HG02798 (cell line): Measurements from ENCODE around the gene PCSK6.
"Not testable (repeated sequence)": the region's sequence is repeated elsewhere in the genome, so short reads cannot be mapped to it uniquely, and the experiment has no call there.

ENCODE experiments used
- ATAC-seq: cut with Tn5 transposase; IDR thresholded peaks from one replicate; pipeline ENCODE4 v1.9.1; 2021; ENCODE audit warnings: mild to moderate bottlenecking; ENCODE audit not compliant: unreplicated experiment, poor library complexity

PCSK6 gene

GRCh38 chr15:101437618-101438481 is 51.7 kb downstream of the PCSK6 start:
- ATAC-seq: no peak

GRCh38 chr15:101437209-101437608 is 52.3 kb downstream of the PCSK6 start:
- no peak for ATAC-seq

DNA sequence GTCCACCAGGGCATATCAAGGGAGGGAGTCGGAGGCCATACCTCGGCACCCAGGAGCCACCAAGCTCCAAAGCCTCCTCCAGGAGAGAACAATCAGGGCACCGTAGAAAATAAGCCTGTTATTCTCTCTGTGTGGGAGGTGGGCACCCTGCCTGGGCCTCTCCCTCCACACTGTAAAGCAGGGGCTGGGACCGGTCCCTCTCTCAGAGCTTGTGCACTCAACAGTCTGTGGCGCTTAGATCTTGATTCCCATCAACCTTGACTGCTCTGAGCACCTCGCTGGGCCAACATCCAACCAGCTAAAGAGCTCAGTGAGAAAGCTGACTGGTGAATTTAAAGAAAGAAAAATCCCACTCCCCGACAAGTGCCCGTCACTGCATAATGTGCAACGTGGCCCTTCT is 53.0 kb downstream of the PCSK6 start:
- no peak for ATAC-seq

DNA sequence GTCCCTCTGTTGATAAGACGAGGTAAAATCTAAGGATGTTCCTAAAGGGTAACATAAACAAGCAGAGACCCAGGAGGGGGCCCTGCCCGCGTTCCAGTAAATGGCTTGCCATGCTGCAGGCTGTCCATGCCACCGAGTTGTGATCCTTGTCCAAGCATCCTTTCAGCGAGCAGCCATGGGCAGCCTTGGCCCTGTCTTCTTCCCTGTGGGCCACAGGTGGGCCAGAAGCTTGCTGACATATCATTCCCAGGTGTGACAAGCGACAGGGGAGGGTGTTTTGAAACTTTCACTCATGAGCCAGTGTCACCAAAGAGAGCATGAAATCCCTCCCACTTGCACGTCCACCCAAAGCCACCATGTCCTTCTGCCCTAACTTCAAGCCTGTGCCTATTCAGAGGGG is 53.7 kb downstream of the PCSK6 start:
- no peak for ATAC-seq

DNA sequence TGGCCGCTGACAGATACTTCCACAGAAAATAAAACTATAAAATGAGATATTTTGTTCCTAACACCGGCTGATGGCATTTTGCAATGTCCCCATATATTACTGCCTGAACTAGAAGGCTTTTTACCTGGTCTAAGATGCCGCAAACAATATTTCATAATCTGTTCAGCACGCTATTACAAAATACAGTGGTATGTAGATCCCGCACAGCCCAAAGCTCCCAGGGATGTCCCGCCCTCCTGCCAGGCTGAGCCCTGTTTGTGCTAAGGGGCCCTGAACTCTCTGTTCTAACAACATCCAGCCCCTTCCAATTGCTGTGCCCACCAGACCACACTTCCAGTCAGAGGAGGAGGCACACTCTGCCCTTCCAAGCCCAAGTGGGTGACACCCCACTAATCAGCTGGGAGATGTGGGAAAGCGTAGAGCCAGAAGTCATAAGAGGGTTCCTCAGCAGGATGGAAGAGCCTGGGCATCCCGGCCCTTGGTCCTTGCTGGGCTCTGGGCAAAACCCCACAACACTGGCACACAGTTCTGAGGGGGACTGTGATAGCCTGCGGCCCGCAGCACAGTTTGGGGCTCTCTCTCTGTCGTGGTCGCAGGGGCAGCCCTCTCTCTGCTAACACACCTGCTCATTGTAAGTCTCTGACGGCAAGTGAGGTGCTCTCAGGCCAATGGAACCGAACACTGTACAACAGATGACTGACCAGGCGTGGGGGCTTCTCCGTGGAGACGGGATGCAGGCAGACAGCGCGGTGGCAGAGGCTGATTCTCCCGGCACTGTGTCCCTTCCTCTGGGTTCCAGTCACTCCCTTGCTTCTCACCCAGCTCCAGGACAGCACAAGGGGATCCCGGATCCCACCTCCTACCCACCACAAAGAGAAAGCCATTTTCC is 55.2 kb downstream of the PCSK6 start:
- ATAC-seq: no peak

- no peak for ATAC-seq
Measured at GRCh38 chr15:101433396-101433795, 56.1 kb downstream of the PCSK6 start.

DNA sequence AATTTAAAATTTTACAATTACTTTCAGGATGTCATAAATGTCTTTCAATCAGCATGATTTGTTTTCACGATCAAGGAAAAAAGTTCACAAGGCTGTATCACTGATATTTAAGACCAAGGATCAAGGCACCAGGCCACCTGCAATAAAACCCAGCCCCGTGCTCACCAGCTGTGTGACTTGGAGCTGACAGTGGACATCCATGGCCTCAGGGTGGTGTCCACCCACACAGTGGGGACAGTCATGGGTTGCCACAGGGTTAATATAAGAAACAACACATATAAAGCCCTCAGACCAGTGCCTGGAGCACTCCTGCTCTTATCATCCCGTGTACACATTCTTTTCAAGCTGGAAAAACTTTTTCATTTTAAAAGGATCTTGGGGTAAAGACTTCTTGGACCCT is 56.5 kb downstream of the PCSK6 start:
- ATAC-seq: no peak

- no peak for ATAC-seq
Measured at GRCh38 chr15:101431748-101432147, 57.8 kb downstream of the PCSK6 start.

GRCh38 chr15:101431301-101431700 is 58.2 kb downstream of the PCSK6 start:
- ATAC-seq: no peak

DNA sequence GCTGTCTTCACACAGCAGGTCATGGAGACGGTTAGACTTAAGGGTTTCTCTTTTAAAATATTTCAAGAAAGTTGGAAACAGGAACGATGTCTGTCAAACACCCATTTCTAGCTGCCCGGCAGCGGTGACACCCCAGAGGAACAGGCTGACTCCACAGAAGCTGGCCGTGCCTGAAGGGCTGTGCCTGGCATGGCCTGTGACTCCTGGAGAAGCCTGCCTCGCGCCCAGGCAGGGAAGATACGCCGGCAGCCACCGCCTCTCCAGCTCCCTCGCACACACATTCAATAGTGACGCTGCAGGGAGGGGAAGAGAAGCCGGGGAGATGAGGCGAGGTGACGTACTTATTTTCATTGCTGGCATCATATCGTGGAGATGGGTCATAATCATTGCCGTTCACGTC is 59.9 kb downstream of the PCSK6 start:
- ATAC-seq: no peak

- no peak for ATAC-seq
Measured at GRCh38 chr15:101429191-101429590, 60.3 kb downstream of the PCSK6 start.

DNA sequence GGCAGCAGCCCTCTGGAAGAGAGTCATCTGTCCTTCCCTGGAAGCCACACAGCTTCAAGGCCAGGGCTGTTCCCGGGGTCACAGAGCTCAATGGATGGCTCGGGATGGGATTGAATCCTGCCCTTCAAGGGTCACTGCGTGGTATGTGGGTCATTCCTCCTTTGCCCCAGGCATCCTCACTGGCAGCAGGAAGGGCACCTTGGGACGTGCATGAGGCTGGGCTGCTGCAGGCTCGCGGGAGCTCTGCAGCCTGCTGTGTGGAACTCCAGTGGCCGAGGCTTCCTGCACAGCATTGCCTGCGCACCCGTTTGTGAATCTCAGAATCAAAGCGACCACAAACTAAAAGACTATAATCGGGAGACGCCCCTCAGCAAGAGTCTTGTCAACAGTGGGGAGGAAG is 60.7 kb downstream of the PCSK6 start:
- no peak for ATAC-seq

DNA sequence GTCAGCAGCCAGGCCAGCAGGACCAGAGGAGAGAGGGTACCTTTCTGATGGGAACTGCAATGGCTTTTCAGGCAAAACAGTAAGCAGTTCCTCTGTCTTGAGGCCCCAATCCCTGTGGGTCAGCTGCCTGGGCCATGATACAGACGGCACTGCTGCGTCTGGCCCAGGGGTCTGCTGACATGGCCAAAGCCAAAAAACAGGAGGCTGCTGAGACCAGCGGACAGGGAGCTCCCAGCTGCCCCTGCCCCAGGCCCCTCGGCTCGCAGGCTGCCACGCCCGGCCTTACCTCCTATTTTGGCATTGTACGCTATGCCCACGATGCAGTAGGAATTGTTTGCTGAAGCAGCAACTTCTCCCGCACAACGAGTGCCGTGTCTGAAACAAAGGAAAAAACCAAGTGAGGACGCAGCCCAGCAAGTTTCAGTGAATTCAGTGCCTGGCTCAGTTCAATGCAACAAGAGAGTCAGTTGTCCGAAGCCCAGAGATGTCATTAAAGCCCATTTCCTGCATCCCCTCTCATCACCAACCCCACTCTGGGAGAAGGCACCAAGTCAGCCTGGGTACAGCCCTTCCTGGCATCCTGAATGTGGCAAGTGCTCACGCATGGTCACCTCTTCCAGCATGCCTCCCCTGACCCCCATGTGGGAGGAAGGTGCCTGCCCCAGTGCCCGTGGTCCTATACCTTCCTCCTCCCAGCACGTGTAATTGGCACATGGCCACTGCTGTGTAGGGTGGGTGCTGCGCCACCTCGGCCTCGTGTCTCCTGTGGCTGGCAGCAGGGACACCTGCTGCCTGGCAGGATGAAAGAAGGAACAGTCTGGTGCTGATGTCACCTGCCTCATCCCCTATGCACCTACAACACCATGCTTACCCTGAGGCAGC is 61.7 kb downstream of the PCSK6 start:
- ATAC-seq: no peak

DNA sequence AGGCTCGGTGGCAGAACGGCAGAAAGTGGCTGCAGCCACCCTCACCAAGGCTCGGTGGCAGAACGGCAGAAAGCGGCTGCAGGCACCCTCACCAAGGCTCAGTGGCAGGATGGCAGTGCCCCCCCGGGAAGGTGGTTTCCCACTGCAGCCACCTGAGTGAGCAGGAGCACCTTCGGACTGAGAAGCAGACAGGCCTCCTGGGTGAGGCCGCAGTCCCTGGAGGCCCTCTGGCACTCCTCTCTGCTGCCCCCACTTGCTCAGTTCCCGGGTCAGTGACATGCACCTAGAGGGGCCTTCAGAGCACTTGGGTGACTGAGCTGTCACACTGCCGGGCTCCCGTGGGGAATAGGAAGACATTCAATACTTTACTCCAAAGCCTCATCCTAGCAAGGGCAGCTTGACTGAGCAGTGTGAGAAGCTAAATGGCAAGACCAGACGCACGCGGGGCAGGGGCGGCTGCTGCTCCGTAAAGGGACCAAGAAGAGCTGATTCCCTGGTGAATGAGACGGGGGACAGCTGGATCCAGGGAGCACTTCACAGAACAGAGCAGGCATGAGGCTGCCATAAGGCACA is 62.7 kb downstream of the PCSK6 start:
- ATAC-seq: no peak

GRCh38 chr15:101425787-101426365 is 63.6 kb downstream of the PCSK6 start:
- no peak for ATAC-seq

- ATAC-seq: no peak
Measured at GRCh38 chr15:101424984-101425383, 64.5 kb downstream of the PCSK6 start.

DNA sequence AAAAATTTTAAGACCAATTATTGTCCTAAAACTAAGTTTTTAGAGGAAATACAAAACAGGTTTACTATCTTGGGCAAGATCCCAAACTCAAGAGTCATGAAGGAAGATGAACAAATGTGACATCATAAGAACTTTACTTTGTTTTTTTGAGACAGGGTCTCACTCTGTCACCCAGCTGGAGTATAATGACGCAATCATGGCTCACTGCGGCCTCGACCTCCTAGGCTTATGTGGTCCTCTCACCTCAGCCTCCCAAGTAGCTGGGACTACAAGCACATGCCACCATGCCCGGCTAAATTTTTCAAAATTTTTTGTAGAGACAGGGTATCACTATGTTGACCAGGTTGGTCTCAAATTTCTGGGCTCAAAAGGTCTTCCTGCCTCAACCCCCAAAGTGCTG is 69.3 kb downstream of the PCSK6 start:
- no peak for ATAC-seq

DNA sequence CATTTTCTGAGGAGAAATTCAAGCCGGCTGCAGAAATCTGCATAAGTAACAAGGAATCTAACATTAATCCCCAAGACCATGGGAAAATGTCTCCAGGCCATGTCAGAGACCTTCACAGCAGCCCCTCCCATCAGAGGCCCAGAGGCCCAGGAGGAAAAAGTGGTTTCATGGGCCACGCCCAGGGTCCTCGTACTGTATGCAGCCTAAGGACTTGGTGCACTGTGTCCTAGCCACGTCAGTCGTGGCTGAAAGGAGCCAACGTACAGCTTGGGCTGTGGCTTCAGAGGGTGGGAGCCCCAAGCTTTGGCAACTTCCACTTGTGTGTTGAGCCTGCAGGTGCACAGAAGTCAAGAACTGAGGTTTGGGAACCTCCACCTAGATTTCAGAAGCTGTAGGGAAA is 73.0 kb downstream of the PCSK6 start:
- ATAC-seq: not testable (repeated sequence)

- ATAC-seq: no peak
Measured at GRCh38 chr15:101413239-101413638, 76.3 kb downstream of the PCSK6 start.

- no peak for ATAC-seq
Measured at GRCh38 chr15:101411581-101411980, 77.9 kb downstream of the PCSK6 start.
